Colonic mucosa (tissue), 4 donors: Measurements from ENCODE around the gene ADAMTS3. TPM values are rescaled to one million over a fixed set of nuclear protein-coding genes. Genes with fewer than 3 reads are reported as not detected.

Experiments
- DNase-seq: peaks from one replicate; pipeline ENCODE4 v3.0.0-alpha.2; 2020
- H3K27ac ChIP-seq: fragments of 200-600 bp; one replicate; pipeline ENCODE4 v1.8.0; 2021
- H3K27me3 ChIP-seq: fragments of 200-600 bp; one replicate; pipeline ENCODE4 v1.8.0; 2021
- H3K36me3 ChIP-seq: fragments of 200-600 bp; one replicate; pipeline ENCODE4 v1.8.0; 2021
- H3K4me1 ChIP-seq: fragments of 200-600 bp; one replicate; pipeline ENCODE4 v1.8.0; 2021; ENCODE audit warnings: mild to moderate bottlenecking
- H3K4me3 ChIP-seq: fragments of 200-600 bp; one replicate; pipeline ENCODE4 v1.8.0; 2021
- H3K9ac ChIP-seq, 2 donors: one replicate each; pipeline ENCODE4 v1.7.0; 2013; ENCODE audit warnings: control low read depth in 2 of 2, low read depth in 2 of 2, low read length in 2 of 2
- H3K9me3 ChIP-seq: fragments of 200-600 bp; one replicate; pipeline ENCODE4 v1.8.0; 2021
- CTCF ChIP-seq: fragments of 200-600 bp; IDR thresholded peaks from one replicate; pipeline ENCODE4 v1.8.0; 2022; ENCODE audit warnings: antibody characterized with exemption, mild to moderate bottlenecking
- intact Hi-C: fragments of 100-400 bp; cut with DNase I; formaldehyde crosslinking; loops from one replicate; pipeline ENCODE4 v1.14.1; 2022
- total RNA-seq, 2 donors: library from RNA; stranded (reverse); fragmentation: NEBNext Ultra II Directional in 1 of 2; extraction: Animal tissue kit (Norgen Biotek cat#: 25700) in 1 of 2; gene quantifications; one replicate each; pipeline ENCODE4 v1.2.1, GENCODE V29; 2021
- donor health status: healthy.
- donor health status: DM: no; HTN: no; CAD: no.
- donor health status: DM: no; HTN: no; CAD: no.

Gene ADAMTS3
- total RNA-seq, 2 donors from 2014 or later: 0.15 to 0.29 TPM

GRCh38 chr4:72457158-72457557, 111.9 kb downstream of the ADAMTS3 start:
- Histone ChIP-seq H3K36me3 (no peaks in the 10 kb centered on the region), H3K4me1 (no peaks in the 10 kb centered on the region), H3K27me3 (no peaks in the 10 kb centered on the region), H3K9ac (no peak overlapping the region), H3K9me3 (no peaks in the 10 kb centered on the region), H3K27ac (no peak overlapping the region), H3K4me3 (no peak overlapping the region)
- no peak for DNase-seq
- no peak for TF ChIP-seq CTCF
- intact Hi-C loops: no loop called here

GRCh38 chr4:72451349-72451748, 117.7 kb downstream of the ADAMTS3 start:
- no peak for TF ChIP-seq CTCF
- no peaks in the 10 kb centered on the region for H3K36me3 ChIP-seq
- no peaks in the 10 kb centered on the region for H3K9me3 ChIP-seq
- DNase-seq: no peak
- no peaks in the 10 kb centered on the region for H3K4me1 ChIP-seq
- intact Hi-C loops: no loop called here
- H3K9ac ChIP-seq: no peak overlapping the region
- H3K27ac ChIP-seq: no peak overlapping the region
- H3K4me3 ChIP-seq: no peak overlapping the region
- H3K27me3 ChIP-seq: no peaks in the 10 kb centered on the region

GRCh38 chr4:72449705-72450104, 119.3 kb downstream of the ADAMTS3 start:
- Histone ChIP-seq H3K27me3 (no peaks in the 10 kb centered on the region), H3K27ac (no peak overlapping the region), H3K4me1 (no peaks in the 10 kb centered on the region), H3K36me3 (no peaks in the 10 kb centered on the region), H3K9ac (no peak overlapping the region), H3K9me3 (no peaks in the 10 kb centered on the region), H3K4me3 (no peak overlapping the region)
- intact Hi-C loops: no loop called here
- no peak for TF ChIP-seq CTCF
- no peak for DNase-seq

GRCh38 chr4:72448231-72448630, 120.8 kb downstream of the ADAMTS3 start:
- no peaks in the 10 kb centered on the region for H3K27me3 ChIP-seq
- no peak overlapping the region for H3K4me3 ChIP-seq
- no peak for DNase-seq
- no peak overlapping the region for H3K9ac ChIP-seq
- no peak overlapping the region for H3K27ac ChIP-seq
- intact Hi-C loops: no loop called here
- no peaks in the 10 kb centered on the region for H3K4me1 ChIP-seq
- no peaks in the 10 kb centered on the region for H3K9me3 ChIP-seq
- no peaks in the 10 kb centered on the region for H3K36me3 ChIP-seq
- TF ChIP-seq CTCF: no peak

GRCh38 chr4:72446353-72447055, 122.5 kb downstream of the ADAMTS3 start:
- no peaks in the 10 kb centered on the region for H3K9me3 ChIP-seq
- H3K4me3 ChIP-seq: no peak overlapping the region
- H3K36me3 ChIP-seq: no peaks in the 10 kb centered on the region
- no peak overlapping the region for H3K27ac ChIP-seq
- no peaks in the 10 kb centered on the region for H3K27me3 ChIP-seq
- intact Hi-C loops: no loop called here
- no peak overlapping the region for H3K9ac ChIP-seq
- TF ChIP-seq CTCF: no peak
- H3K4me1 ChIP-seq: no peaks in the 10 kb centered on the region
- no peak for DNase-seq
